Measurements from ENCODE around the gene PALLD.

DNA sequence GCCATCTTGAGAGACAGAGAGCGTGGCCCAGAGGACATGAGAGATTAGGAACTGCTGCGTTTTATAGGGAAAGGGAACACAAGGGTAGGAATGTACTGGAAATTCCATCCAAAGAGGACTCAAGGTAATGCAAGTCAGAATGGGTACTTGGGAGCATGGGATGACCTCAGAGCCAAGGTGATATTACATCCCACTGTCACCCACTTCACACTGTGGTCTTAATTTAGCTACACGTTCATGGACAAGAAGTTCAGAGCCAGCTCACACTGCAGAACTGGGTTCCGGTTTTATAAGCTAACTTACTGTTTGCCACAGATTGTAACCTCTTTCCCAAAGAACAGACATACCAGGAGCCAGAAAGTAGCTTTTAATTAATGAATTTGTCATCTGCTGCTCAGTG, 268.5 kb downstream of the PALLD start:
- TF ChIP-seq, protein P1, sequence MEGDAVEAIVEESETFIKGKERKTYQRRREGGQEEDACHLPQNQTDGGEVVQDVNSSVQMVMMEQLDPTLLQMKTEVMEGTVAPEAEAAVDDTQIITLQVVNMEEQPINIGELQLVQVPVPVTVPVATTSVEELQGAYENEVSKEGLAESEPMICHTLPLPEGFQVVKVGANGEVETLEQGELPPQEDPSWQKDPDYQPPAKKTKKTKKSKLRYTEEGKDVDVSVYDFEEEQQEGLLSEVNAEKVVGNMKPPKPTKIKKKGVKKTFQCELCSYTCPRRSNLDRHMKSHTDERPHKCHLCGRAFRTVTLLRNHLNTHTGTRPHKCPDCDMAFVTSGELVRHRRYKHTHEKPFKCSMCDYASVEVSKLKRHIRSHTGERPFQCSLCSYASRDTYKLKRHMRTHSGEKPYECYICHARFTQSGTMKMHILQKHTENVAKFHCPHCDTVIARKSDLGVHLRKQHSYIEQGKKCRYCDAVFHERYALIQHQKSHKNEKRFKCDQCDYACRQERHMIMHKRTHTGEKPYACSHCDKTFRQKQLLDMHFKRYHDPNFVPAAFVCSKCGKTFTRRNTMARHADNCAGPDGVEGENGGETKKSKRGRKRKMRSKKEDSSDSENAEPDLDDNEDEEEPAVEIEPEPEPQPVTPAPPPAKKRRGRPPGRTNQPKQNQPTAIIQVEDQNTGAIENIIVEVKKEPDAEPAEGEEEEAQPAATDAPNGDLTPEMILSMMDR (IDR thresholded peaks at IDR 0.05), result no peak
- TF ChIP-seq POLR2A (IDR thresholded peaks at IDR 0.05), result no peak

All from right lobe of liver (tissue), 4 donors.